ENCODE measurements around the gene TRPV2. TPM values are rescaled to one million over a fixed set of nuclear protein-coding genes. Genes with fewer than 3 reads are reported as not detected.

Gene TRPV2
- total RNA-seq, 1 experiment from 2014 or later: 0.87 TPM

DNA sequence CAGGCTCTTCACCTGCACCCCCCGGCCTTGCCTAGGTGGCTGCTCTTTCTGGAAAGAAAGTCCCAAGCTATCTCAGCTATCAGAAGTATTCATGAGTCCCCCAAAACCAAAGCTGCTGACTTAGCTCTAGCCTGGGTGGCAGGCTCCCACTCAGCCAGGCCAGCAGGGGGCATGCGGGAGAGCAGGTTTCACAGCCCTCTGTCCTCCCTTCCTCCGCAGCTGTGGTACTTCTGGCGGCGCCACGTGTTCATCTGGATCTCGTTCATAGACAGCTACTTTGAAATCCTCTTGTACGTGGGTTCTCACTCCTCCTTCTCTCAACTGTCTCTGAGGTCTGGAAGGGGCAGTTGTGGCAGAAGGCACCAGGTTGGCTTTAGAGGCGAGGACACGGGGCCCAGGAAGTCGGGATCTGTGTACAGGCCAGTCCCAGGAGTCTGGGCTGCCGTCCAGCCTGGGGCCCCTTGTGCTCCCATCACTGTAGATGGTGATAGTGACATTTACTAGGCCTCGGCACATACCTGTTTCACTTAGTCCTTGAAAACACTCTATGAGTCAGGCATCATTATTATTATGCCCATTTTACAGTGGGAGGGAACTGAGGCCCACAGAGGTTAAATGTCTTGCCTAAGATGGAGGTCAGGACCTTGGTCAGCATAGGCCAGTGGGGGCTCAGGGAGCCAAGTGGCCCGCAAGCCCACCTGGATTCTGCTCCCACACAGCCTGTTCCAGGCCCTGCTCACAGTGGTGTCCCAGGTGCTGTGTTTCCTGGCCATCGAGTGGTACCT, 12.9 kb downstream of the TRPV2 start:
- intact Hi-C loops (cut with micrococcal nuclease; ENCODE audit: unreplicated experiment): no loop called here
- CTCF ChIA-PET: interaction anchor here (0.9 to 1.5 kb wide), 5 partner anchors 10 to 103 kb away, joined by 3 to 8 read pairs (median 4); no protein-coding TSS in a partner anchor
- no peaks in the 10 kb centered on the region for H3K27me3 Mint-ChIP-seq (ENCODE audit: unreplicated experiment)
- no peaks in the 10 kb centered on the region for H3K36me3 Mint-ChIP-seq (ENCODE audit: insufficient read depth, unreplicated experiment)
- BruUV-seq (replicated peaks): no TSS peak
- no peak overlapping the region for H3K4me3 Mint-ChIP-seq (ENCODE audit: low read depth, unreplicated experiment)
- TF ChIP-seq, protein P1, sequence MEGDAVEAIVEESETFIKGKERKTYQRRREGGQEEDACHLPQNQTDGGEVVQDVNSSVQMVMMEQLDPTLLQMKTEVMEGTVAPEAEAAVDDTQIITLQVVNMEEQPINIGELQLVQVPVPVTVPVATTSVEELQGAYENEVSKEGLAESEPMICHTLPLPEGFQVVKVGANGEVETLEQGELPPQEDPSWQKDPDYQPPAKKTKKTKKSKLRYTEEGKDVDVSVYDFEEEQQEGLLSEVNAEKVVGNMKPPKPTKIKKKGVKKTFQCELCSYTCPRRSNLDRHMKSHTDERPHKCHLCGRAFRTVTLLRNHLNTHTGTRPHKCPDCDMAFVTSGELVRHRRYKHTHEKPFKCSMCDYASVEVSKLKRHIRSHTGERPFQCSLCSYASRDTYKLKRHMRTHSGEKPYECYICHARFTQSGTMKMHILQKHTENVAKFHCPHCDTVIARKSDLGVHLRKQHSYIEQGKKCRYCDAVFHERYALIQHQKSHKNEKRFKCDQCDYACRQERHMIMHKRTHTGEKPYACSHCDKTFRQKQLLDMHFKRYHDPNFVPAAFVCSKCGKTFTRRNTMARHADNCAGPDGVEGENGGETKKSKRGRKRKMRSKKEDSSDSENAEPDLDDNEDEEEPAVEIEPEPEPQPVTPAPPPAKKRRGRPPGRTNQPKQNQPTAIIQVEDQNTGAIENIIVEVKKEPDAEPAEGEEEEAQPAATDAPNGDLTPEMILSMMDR (IDR thresholded peaks at IDR 0.05; ENCODE audit: unreplicated experiment): no peak
- H3K9me3 Mint-ChIP-seq (ENCODE audit: low read depth, unreplicated experiment): no peaks in the 10 kb centered on the region
- no peaks in the 10 kb centered on the region for H3K4me1 Mint-ChIP-seq (ENCODE audit: low read depth, unreplicated experiment)
- no peak overlapping the region for H3K27ac Mint-ChIP-seq (ENCODE audit: unreplicated experiment)
- peak; percentile 58 for DNase-seq

DNA sequence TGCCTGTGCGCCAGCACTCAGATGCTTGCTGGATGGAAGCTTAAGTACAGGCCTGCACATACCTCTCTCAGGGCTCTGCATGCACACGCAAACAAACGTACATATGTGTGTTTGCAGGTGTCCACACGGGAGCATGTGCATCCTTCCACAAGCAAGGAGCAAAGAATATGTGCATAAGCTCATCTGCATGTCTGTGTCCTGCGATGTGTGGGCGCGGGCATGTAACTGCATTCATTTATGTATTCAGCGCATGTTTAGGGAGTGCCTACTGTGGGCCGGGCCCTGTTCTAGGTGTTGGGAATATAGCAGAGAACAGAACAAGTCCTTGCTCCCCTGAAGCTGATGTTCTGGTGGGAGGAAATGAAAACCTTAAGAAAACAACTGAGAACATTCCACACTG, 13.7 kb downstream of the TRPV2 start:
- Mint-ChIP-seq H3K27ac (ENCODE audit: unreplicated experiment) (no peak overlapping the region), H3K9me3 (ENCODE audit: low read depth, unreplicated experiment) (no peaks in the 10 kb centered on the region), H3K4me1 (ENCODE audit: low read depth, unreplicated experiment) (no peaks in the 10 kb centered on the region), H3K27me3 (ENCODE audit: unreplicated experiment) (no peaks in the 10 kb centered on the region), H3K4me3 (ENCODE audit: low read depth, unreplicated experiment) (no peak overlapping the region), H3K36me3 (ENCODE audit: insufficient read depth, unreplicated experiment) (no peaks in the 10 kb centered on the region)
- DNase-seq: no peak
- TF ChIP-seq, protein P1 (IDR thresholded peaks at IDR 0.05; ENCODE audit: unreplicated experiment): no peak
- no TSS peak for BruUV-seq (replicated peaks)
- CTCF ChIA-PET: no interaction called here
- intact Hi-C loops (cut with micrococcal nuclease; ENCODE audit: unreplicated experiment): no loop called here

DNA sequence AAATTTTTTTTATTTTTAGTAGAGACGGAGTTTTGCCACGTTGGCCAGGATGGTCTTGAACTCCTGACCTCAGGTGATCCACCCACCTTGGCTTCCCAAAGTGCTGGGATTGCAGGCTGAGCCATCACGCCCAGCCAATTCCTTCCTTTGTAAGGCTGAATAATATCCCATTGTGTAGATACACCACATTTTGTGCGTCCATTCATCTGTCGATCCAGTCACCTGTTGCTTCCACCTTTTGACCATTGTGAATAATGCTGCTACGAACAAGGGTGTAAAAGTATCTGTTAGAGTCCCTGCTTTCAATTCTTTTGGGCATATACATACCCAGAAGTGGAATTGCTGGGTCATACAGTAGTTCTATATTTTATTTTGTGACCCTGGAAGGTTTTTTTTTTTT, 15.3 kb downstream of the TRPV2 start:
- Mint-ChIP-seq H3K27me3 (ENCODE audit: unreplicated experiment) (no peaks in the 10 kb centered on the region), H3K36me3 (ENCODE audit: insufficient read depth, unreplicated experiment) (peaks cover 2% of the 10 kb centered on the region), H3K4me1 (ENCODE audit: low read depth, unreplicated experiment) (peaks cover 3% of the 10 kb centered on the region), H3K27ac (ENCODE audit: unreplicated experiment) (no peak overlapping the region), H3K4me3 (ENCODE audit: low read depth, unreplicated experiment) (no peak overlapping the region), H3K9me3 (ENCODE audit: low read depth, unreplicated experiment) (no peaks in the 10 kb centered on the region)
- TF ChIP-seq, protein P1 (IDR thresholded peaks at IDR 0.05; ENCODE audit: unreplicated experiment): no peak
- intact Hi-C loops (cut with micrococcal nuclease; ENCODE audit: unreplicated experiment): no loop called here
- CTCF ChIA-PET: no interaction called here
- no peak for DNase-seq
- no TSS peak for BruUV-seq (replicated peaks)

DNA sequence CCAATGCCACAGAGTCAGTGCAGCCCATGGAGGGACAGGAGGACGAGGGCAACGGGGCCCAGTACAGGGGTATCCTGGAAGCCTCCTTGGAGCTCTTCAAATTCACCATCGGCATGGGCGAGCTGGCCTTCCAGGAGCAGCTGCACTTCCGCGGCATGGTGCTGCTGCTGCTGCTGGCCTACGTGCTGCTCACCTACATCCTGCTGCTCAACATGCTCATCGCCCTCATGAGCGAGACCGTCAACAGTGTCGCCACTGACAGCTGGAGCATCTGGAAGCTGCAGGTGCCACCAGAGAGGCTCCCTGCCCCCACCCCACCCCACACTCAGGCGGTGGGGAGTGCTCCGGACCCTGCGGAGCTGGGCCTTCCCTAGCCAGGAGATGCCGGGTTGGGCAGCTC, 16.6 kb downstream of the TRPV2 start:
- DNase-seq: no peak
- H3K36me3 Mint-ChIP-seq (ENCODE audit: insufficient read depth, unreplicated experiment): peaks cover 3% of the 10 kb centered on the region
- CTCF ChIA-PET: no interaction called here
- H3K27me3 Mint-ChIP-seq (ENCODE audit: unreplicated experiment): no peaks in the 10 kb centered on the region
- intact Hi-C loops (cut with micrococcal nuclease; ENCODE audit: unreplicated experiment): no loop called here
- TF ChIP-seq, protein P1 (IDR thresholded peaks at IDR 0.05; ENCODE audit: unreplicated experiment): no peak
- BruUV-seq (replicated peaks): no TSS peak
- H3K9me3 Mint-ChIP-seq (ENCODE audit: low read depth, unreplicated experiment): no peaks in the 10 kb centered on the region
- peaks cover 11% of the 10 kb centered on the region for H3K4me1 Mint-ChIP-seq (ENCODE audit: low read depth, unreplicated experiment)
- H3K27ac Mint-ChIP-seq (ENCODE audit: unreplicated experiment): no peak overlapping the region
- H3K4me3 Mint-ChIP-seq (ENCODE audit: low read depth, unreplicated experiment): no peak overlapping the region

Data from Calu3 (cell line).